NT2/D1 (cell line): ENCODE data around the gene VSTM2L.

Experiments
- SUZ12 ChIP-seq: IDR thresholded peaks from 2 replicates; pipeline ENCODE4 v1.6.1; 2011; ENCODE audit not compliant: insufficient read length, insufficient read depth; ENCODE audit errors: extremely low read depth
- YY1 ChIP-seq: IDR thresholded peaks from 2 replicates; pipeline ENCODE4 v1.6.1; 2011; ENCODE audit not compliant: insufficient read length, insufficient read depth
- ZNF274 ChIP-seq: IDR thresholded peaks from 2 replicates; pipeline ENCODE4 v1.6.1; 2011; ENCODE audit warnings: mild to moderate bottlenecking, low read depth, low read length

DNA sequence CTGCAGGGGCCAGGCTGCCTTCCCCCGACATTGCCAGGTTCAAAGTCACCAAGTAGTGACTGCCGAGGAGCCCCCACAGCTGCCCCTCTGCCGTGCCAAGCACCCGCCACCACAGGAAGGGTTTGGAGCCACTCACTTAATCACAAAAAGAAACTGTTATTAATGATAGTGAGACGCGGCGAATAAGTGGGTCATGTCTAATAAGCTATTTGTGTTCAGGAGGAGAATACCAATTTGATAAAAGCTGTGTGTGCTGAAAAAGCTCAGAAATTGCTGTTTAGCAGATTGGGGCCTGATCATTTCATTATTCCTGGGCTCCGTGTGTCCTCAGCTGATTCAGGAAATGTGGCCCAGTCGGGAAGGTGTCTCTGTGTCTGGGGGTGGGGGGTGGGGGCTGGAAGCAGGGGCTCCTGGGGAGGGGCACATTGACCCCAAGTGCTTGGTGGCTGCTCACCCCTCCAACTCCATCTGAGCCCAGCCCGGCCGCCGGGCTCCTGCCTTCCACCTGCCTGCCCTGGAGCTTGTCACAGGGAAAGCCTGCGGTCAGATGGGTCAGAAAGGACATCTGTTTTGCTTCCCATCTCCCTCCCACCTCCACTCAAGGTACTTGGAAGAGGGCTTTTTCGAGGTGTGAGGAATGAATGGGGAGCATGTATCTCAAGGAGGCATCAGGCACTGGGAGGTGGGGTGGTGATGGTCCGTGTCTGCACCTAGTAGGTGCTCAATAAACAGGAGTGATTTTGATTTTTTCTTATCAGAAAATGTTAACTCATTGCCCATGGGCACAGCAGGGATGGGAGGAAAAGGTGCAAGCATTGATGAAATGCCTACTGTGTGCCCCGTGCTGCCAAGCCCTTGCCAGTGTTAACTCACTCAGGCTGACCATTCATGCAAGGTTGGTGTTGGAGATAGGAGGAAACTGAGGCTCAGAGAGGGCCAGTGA, 3.0 kb downstream of the VSTM2L start:
- no peak for TF ChIP-seq YY1
- no peak for TF ChIP-seq ZNF274
- no peak for TF ChIP-seq SUZ12
